Ovary (tissue), 9 donors: ENCODE data around the gene ALKAL2. TPM values are rescaled to one million over a fixed set of nuclear protein-coding genes. Genes with fewer than 3 reads are reported as not detected.
A peak's percentile ranks its signal among the peaks of the same experiment; 100 is the strongest.

Experiments used
- DNase-seq, 5 donors: peaks; one replicate each; pipeline ENCODE4 v3.0.0-alpha.2; 2019 to 2020
- H3K27ac ChIP-seq, 2 donors: fragments of 200-600 bp; one replicate each; pipeline versions ENCODE4 v1.5.1 to v1.8.0; 2019 to 2022
- H3K27me3 ChIP-seq: fragments of 200-600 bp; one replicate; pipeline ENCODE4 v1.8.0; 2022
- H3K36me3 ChIP-seq: fragments of 200-600 bp; sonication (generic); one replicate; pipeline ENCODE4 v1.5.1; 2019
- H3K4me1 ChIP-seq: one replicate; pipeline ENCODE4 v1.8.1; 2013; ENCODE audit warnings: mild to moderate bottlenecking, moderate library complexity; ENCODE audit not compliant: insufficient read depth
- H3K4me3 ChIP-seq: fragments of 200-600 bp; sonication (generic); one replicate; pipeline ENCODE4 v1.5.1; 2017
- H3K9me3 ChIP-seq, 2 donors: fragments of 200-600 bp in 1 of 2; sonication (generic) in 1 of 2; one replicate each; pipeline versions ENCODE4 v1.5.1 to v1.8.1; 2013 to 2019; ENCODE audit warnings: mild to moderate bottlenecking in 1 of 2, moderate library complexity in 1 of 2
- CTCF ChIP-seq, 3 donors: fragments of 450-650 bp in 2 of 3; fragments of 200-600 bp in 1 of 3; IDR thresholded peaks; one replicate each; pipeline versions ENCODE4 v1.5.1 to v1.8.0; 2016 to 2022; ENCODE audit warnings: antibody characterized with exemption in 3 of 3, mild to moderate bottlenecking in 1 of 3
- EP300 ChIP-seq: sonication (generic); formaldehyde crosslinking; IDR thresholded peaks from one replicate; pipeline ENCODE4 v1.6.1; 2017; ENCODE audit warnings: antibody characterized with exemption
- POLR2A ChIP-seq: fragments of 450-650 bp; IDR thresholded peaks from one replicate; pipeline ENCODE4 v1.6.1; 2017; ENCODE audit warnings: antibody characterized with exemption, mild to moderate bottlenecking, moderate library complexity
- WGBS, 3 donors: extraction: QIAGEN DNeasy Blood & Tissue Kit in 1 of 3; methylation state at CpG; one replicate each; pipeline versions ENCODE4 v1.1.5 to v1.1.7; 2013 to 2017; 5-methylcytosine and 5-hydroxymethylcytosine counted together
- intact Hi-C, 4 donors: fragments of 100-400 bp; cut with DNase I; formaldehyde crosslinking; loops; one replicate each; pipeline versions ENCODE4 v1.11.0 to v1.15.1; 2022 to 2023
- polyA plus RNA-seq, 2 donors: library from polyadenylated mRNA; stranded (reverse); fragments of 200-250 nt in 1 of 2; fragments of 350-450 nt in 1 of 2; fragmentation: Illumina TruSeq in 1 of 2; extraction: RNeasy Lipid Tissue Mini Kit (QIAGEN cat#74804) in 1 of 2; gene quantifications; one replicate each; pipeline ENCODE4 v1.2.3, GENCODE V29; 2013 to 2014
- total RNA-seq, 7 donors: library from RNA; depleted of rRNA in 2 of 7; stranded (reverse); fragments of >200 nt in 2 of 7; fragmentation: NEBNext Ultra II Directional in 3 of 7; extraction: Animal tissue kit (Norgen Biotek cat#: 25700) in 3 of 7; gene quantifications; one replicate each; pipeline versions ENCODE4 v1.1.0 to v1.2.4, GENCODE V29; 2016 to 2023
- donor health status: DM: no; HTN: no; CAD: no; lungs with moderate emphysema.
- donor health status: DM: no; HTN: no; CAD: no.
- donor health status: Bipolar disorder and iron deficiency.
- donor health status: DM: yes; HTN: yes; CAD: no.
- donor health status: DM: no; HTN: no; CAD: no.
- donor health status: DM: yes; HTN: yes; CAD: no.

Gene ALKAL2
- total and polyA plus RNA-seq, 9 donors = 9.6 to 259 (median 57.1) TPM

GRCh38 chr2:289362-290089, 1.6 kb upstream of the ALKAL2 start:
- H3K27ac ChIP-seq = peak overlapping the region; percentile 17 to 75
- intact Hi-C loops = loop anchor here in 2 of 4 donors (5.0 kb wide), 1 partner anchor 117 kb away; no protein-coding TSS in a partner anchor

GRCh38 chr2:288758-289361, 969 bp upstream of the ALKAL2 start:
- Histone ChIP-seq H3K27ac (peak overlapping the region; percentile 50 to 79), H3K4me3 (peak overlapping the region; percentile 62), H3K4me1 (peaks cover 11% of the 10 kb centered on the region), H3K27me3 (no peaks in the 10 kb centered on the region), H3K36me3 (no peaks in the 10 kb centered on the region), H3K9me3 (no peaks in the 10 kb centered on the region)
- 1 to 2% (median 1%) methylated on average over 14 to 41 of the region's 42 CpGs for WGBS, 3 donors
- peak; percentile 47 to 82 (median 63) for DNase-seq
- intact Hi-C loops = loop anchor here in 2 of 4 donors (5.0 kb wide), 1 partner anchor 117 kb away; no protein-coding TSS in a partner anchor
- TF ChIP-seq POLR2A = no peak
- no peak for TF ChIP-seq CTCF (IDR thresholded peaks at IDR 0.05)
- no peak for TF ChIP-seq EP300

More at GRCh38 chr2:289362-290089, 1.6 kb upstream of the ALKAL2 start:
- H3K36me3 ChIP-seq = no peaks in the 10 kb centered on the region
- no peak for TF ChIP-seq EP300
- no peak for TF ChIP-seq POLR2A
- no peak for TF ChIP-seq CTCF (IDR thresholded peaks at IDR 0.05)
- peaks cover 11% of the 10 kb centered on the region for H3K4me1 ChIP-seq
- 0 to 1% (median 1%) methylated on average over 57 to 60 of the region's 60 CpGs for WGBS, 3 donors
- H3K27me3 ChIP-seq = no peaks in the 10 kb centered on the region
- DNase-seq = peak; percentile 58 to 75 (median 62)
- no peaks in the 10 kb centered on the region for H3K9me3 ChIP-seq
- peak overlapping the region; percentile 62 for H3K4me3 ChIP-seq

- Histone ChIP-seq H3K27me3 (no peaks in the 10 kb centered on the region), H3K4me3 (peak overlapping the region; percentile 62), H3K27ac (peak overlapping the region; percentile 50 to 79), H3K36me3 (no peaks in the 10 kb centered on the region), H3K4me1 (peaks cover 11% of the 10 kb centered on the region), H3K9me3 (no peaks in the 10 kb centered on the region)
- DNase-seq = peak; percentile 49 to 80 (median 67)
- intact Hi-C loops = loop anchor here in 2 of 4 donors (5.0 kb wide), 1 partner anchor 115 kb away; no protein-coding TSS in a partner anchor
- TF ChIP-seq POLR2A (no peak), EP300 (no peak), CTCF (IDR thresholded peaks at IDR 0.05) (no peak)
- 1% methylated on average over 30 to 46 of the region's 46 CpGs for WGBS, 3 donors
Measured at GRCh38 chr2:287471-287885, 413 bp downstream of the ALKAL2 start.

GRCh38 chr2:286774-287392, 1.0 kb downstream of the ALKAL2 start:
- Histone ChIP-seq H3K9me3 (no peaks in the 10 kb centered on the region), H3K27ac (peak overlapping the region in 1 of 2 donors; percentile 50), H3K27me3 (no peaks in the 10 kb centered on the region), H3K4me3 (peak overlapping the region; percentile 62), H3K36me3 (no peaks in the 10 kb centered on the region), H3K4me1 (peaks cover 11% of the 10 kb centered on the region)
- peak in 4 of 5 donors; percentile 24 to 48 (median 34) for DNase-seq
- TF ChIP-seq POLR2A (no peak), CTCF (IDR thresholded peaks at IDR 0.05) (no peak), EP300 (no peak)
- 13 to 20% (median 19%) methylated on average over 20 of the region's 20 CpGs for WGBS, 3 donors
- intact Hi-C loops = loop anchor here in 2 of 4 donors (5.0 kb wide), 1 partner anchor 115 kb away; no protein-coding TSS in a partner anchor
